WTC11 (cell line): ENCODE results near the gene KIF5A. TPM values are rescaled to one million over a fixed set of nuclear protein-coding genes. Genes with fewer than 3 reads are reported as not detected.
A peak's percentile ranks its signal among the peaks of the same experiment; 100 is the strongest.

Source experiments
- ATAC-seq: fragments of 200-7000 bp; cut with Tn5 transposase; 2 replicates; pipeline ENCODE4 v1.10.0; 2021; ENCODE audit warnings: mild to moderate bottlenecking, moderate library complexity
- CTCF ChIA-PET: fragments of 300-600 bp; sonication (Branson Sonifier 250); formaldehyde crosslinking; loops from one replicate; lab custom pipeline; 2021; ENCODE audit warnings: antibody characterized with exemption; lab: Charles Lee
- POLR2A ChIA-PET: fragments of 350-600 bp; sonication (Branson Sonifier 250); formaldehyde crosslinking; loops from one replicate; lab custom pipeline; 2021; ENCODE audit warnings: antibody characterized with exemption; lab: Charles Lee
- DNase-seq: peaks from one replicate; pipeline ENCODE4 v3.0.0; 2021; ENCODE audit warnings: low spot score
- H3K27ac Mint-ChIP-seq: 2 replicates; pipeline ENCODE4 v1.8.0; 2021; ENCODE audit warnings: mixed read lengths
- H3K27me3 Mint-ChIP-seq: 2 replicates; pipeline ENCODE4 v1.8.0; 2021; ENCODE audit warnings: low read depth, mild to moderate bottlenecking, moderate library complexity, mixed read lengths
- H3K36me3 Mint-ChIP-seq: 2 replicates; pipeline ENCODE4 v1.8.0; 2021; ENCODE audit warnings: mixed read lengths
- H3K4me1 Mint-ChIP-seq: 2 replicates; pipeline ENCODE4 v1.8.0; 2022; ENCODE audit warnings: mixed read lengths
- H3K4me3 Mint-ChIP-seq: 2 replicates; pipeline ENCODE4 v1.8.0; 2021; ENCODE audit warnings: mild to moderate bottlenecking, moderate library complexity, mixed read lengths
- H3K9me3 Mint-ChIP-seq: 2 replicates; pipeline ENCODE4 v1.8.0; 2021; ENCODE audit warnings: mixed read lengths
- ATF1 ChIP-seq: sonication (generic); formaldehyde crosslinking; IDR thresholded peaks from 2 replicates; pipeline ENCODE4 v1.8.1; 2023; ENCODE audit warnings: mild to moderate bottlenecking, moderate library complexity, missing genetic modification reagents
- ESRRA ChIP-seq: sonication (generic); formaldehyde crosslinking; IDR thresholded peaks from 2 replicates; pipeline ENCODE4 v1.8.1; 2022; ENCODE audit warnings: mild to moderate bottlenecking, missing genetic modification reagents, borderline replicate concordance
- FOXP1 ChIP-seq: sonication (generic); formaldehyde crosslinking; IDR thresholded peaks from 2 replicates; pipeline ENCODE4 v1.8.0; 2022; ENCODE audit warnings: missing genetic modification reagents, mild to moderate bottlenecking, moderate library complexity, borderline replicate concordance
- GRHL2 ChIP-seq: fragments of 250-450 bp; sonication (Bioruptor Pico); IDR thresholded peaks from 2 replicates; pipeline ENCODE4 v1.8.0; 2022; ENCODE audit warnings: mild to moderate bottlenecking, moderate library complexity; ENCODE audit not compliant: insufficient replicate concordance, severe bottlenecking
- IRF2 ChIP-seq: sonication (generic); formaldehyde crosslinking; IDR thresholded peaks from 2 replicates; pipeline ENCODE4 v1.8.0; 2022; ENCODE audit warnings: low read depth, missing genetic modification reagents, borderline replicate concordance
- JAZF1 ChIP-seq: fragments of 250-450 bp; sonication (Bioruptor Pico); IDR thresholded peaks from 2 replicates; pipeline ENCODE4 v1.9.0; 2021; ENCODE audit warnings: moderate library complexity, mild to moderate bottlenecking, inconsistent platforms
- OVOL2 ChIP-seq: fragments of 250-450 bp; sonication (Bioruptor Pico); IDR thresholded peaks from 2 replicates; pipeline ENCODE4 v1.9.0; 2021; ENCODE audit warnings: mild to moderate bottlenecking, borderline replicate concordance
- RELA ChIP-seq: sonication (generic); formaldehyde crosslinking; IDR thresholded peaks from 2 replicates; pipeline ENCODE4 v1.8.1; 2022; ENCODE audit warnings: missing genetic modification reagents, mild to moderate bottlenecking, borderline replicate concordance
- RORB ChIP-seq: fragments of 250-450 bp; sonication (Bioruptor Pico); IDR thresholded peaks from 2 replicates; pipeline ENCODE4 v1.9.0; 2021; ENCODE audit warnings: mild to moderate bottlenecking
- SOX15 ChIP-seq: fragments of 250-450 bp; sonication (Bioruptor Pico); IDR thresholded peaks from 2 replicates; pipeline ENCODE4 v1.9.0; 2021; ENCODE audit warnings: mild to moderate bottlenecking
- ZNF138 ChIP-seq: sonication (generic); formaldehyde crosslinking; conservative IDR thresholded peaks from 2 replicates; pipeline ENCODE4 v1.8.1; 2022; ENCODE audit warnings: mild to moderate bottlenecking, moderate library complexity, missing genetic modification reagents
- ZNF219 ChIP-seq: sonication (generic); formaldehyde crosslinking; IDR thresholded peaks from 2 replicates; pipeline ENCODE4 v1.8.0; 2023; ENCODE audit warnings: missing genetic modification reagents, mild to moderate bottlenecking, borderline replicate concordance
- ZNF263 ChIP-seq: sonication (generic); formaldehyde crosslinking; IDR thresholded peaks from 2 replicates; pipeline ENCODE4 v1.8.1; 2022; ENCODE audit warnings: low read depth, mild to moderate bottlenecking, moderate library complexity, missing genetic modification reagents
- ZNF423 ChIP-seq: fragments of 250-450 bp; sonication (Bioruptor Pico); IDR thresholded peaks from 2 replicates; pipeline ENCODE4 v2.1.2; 2022; ENCODE audit warnings: mild to moderate bottlenecking, moderate library complexity
- total RNA-seq: library from RNA; stranded (reverse); gene quantifications from 3 replicates; pipeline ENCODE4 v1.2.3, GENCODE V29; 2021
- TF ChIP-seq, protein P1 (sequence below): sonication (generic); formaldehyde crosslinking; IDR thresholded peaks from 2 replicates; pipeline ENCODE4 v1.8.1; 2023; ENCODE audit warnings: mild to moderate bottlenecking, missing genetic modification reagents
- TF ChIP-seq, protein P2 (sequence below): fragments of 250-450 bp; sonication (Bioruptor Pico); IDR thresholded peaks from 2 replicates; pipeline ENCODE4 v1.9.0; 2021; ENCODE audit warnings: moderate library complexity, mild to moderate bottlenecking, inconsistent platforms, borderline replicate concordance
- TF ChIP-seq, protein P3 (sequence below): sonication (generic); formaldehyde crosslinking; IDR thresholded peaks from 2 replicates; pipeline ENCODE4 v1.8.1; 2022; ENCODE audit warnings: low read depth, mild to moderate bottlenecking, moderate library complexity, missing genetic modification reagents, borderline replicate concordance
- TF ChIP-seq, protein P4 (sequence below): sonication (generic); formaldehyde crosslinking; IDR thresholded peaks from 2 replicates; pipeline ENCODE4 v1.8.1; 2022; ENCODE audit warnings: missing genetic modification reagents, borderline replicate concordance
- TF ChIP-seq, protein P5 (sequence below): sonication (generic); formaldehyde crosslinking; IDR thresholded peaks from 2 replicates; pipeline ENCODE4 v1.8.0; 2022; ENCODE audit warnings: mild to moderate bottlenecking, missing genetic modification reagents
- TF ChIP-seq, protein P6 (sequence below): sonication (generic); formaldehyde crosslinking; IDR thresholded peaks from 2 replicates; pipeline ENCODE4 v1.8.0; 2022; ENCODE audit warnings: mild to moderate bottlenecking, missing genetic modification reagents

KIF5A gene
- total RNA-seq, 1 experiment from 2014 or later, result 16.1 TPM

DNA sequence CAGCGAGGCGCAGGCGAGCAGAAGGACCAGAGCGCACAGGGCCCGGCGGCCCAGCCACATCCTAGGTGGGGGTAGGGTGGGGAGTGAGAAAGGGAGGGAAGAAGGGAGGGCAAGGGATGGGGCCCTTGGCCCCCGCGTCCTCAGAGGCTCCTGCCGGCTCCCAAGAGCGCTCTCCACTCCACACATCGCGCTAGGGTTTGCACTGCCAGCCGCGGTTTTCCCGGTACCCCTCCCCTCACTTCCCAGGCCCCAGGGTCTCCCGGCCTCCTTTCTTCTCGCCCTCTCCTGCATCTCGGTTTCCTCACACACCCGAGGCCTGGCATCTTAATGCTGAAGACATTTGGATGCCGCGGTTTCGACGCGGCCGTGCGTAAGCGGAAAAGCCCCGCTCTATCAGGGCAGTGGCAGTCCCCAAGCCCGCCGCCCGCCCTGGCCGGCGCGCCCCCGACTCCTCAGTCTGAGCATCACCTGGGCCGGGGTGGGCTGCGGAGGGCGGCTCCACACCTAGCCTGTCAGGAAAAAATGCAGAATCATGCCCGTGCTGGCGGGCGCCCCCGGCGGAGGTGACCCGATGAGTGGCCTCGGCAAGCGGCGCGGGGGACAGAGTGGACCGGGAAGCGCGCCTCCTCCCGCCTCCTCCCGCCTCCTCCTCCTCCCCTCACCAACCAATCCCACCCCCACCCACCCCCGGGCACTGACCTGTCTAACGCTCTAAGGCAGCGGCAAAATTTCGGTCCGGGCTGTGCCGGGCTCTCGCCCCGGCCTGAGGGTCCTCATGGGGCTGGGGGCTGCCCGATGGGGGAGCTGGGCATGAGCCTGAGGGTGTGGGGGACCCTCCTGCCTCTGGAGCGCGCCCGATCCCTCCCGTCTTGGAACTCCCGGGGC lies 82.5 kb downstream of the KIF5A start:
- Mint-ChIP-seq H3K27me3 (peaks cover 83% of the 10 kb centered on the region), H3K4me1 (peaks cover 16% of the 10 kb centered on the region), H3K36me3 (no peaks in the 10 kb centered on the region), H3K27ac (no peak overlapping the region)
- ChIA-PET POLR2A (interaction anchor here (1.0 to 1.2 kb wide), 2 partner anchors 12 to 29 kb away, joined by 3 read pairs; no protein-coding TSS in a partner anchor), CTCF (interaction anchor here (0.5 to 4.0 kb wide), 31 partner anchors 7 to 1541 kb away, joined by 3 to 36 read pairs (median 5); partner anchors contain the start of genes ARHGEF25, CYP27B1, DTX3 and OS9)
- DNase-seq (peak; percentile 51), ATAC-seq (peak; percentile 35)
- no peak for TF ChIP-seq ATF1 (CRISPR knock-in tag)
- no peak for TF ChIP-seq ZNF423 (CRISPR knock-in tag)
- TF ChIP-seq, protein P1, sequence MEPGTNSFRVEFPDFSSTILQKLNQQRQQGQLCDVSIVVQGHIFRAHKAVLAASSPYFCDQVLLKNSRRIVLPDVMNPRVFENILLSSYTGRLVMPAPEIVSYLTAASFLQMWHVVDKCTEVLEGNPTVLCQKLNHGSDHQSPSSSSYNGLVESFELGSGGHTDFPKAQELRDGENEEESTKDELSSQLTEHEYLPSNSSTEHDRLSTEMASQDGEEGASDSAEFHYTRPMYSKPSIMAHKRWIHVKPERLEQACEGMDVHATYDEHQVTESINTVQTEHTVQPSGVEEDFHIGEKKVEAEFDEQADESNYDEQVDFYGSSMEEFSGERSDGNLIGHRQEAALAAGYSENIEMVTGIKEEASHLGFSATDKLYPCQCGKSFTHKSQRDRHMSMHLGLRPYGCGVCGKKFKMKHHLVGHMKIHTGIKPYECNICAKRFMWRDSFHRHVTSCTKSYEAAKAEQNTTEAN, result no peak
- TF ChIP-seq ZNF263, result no peak
- TF ChIP-seq, protein P2, sequence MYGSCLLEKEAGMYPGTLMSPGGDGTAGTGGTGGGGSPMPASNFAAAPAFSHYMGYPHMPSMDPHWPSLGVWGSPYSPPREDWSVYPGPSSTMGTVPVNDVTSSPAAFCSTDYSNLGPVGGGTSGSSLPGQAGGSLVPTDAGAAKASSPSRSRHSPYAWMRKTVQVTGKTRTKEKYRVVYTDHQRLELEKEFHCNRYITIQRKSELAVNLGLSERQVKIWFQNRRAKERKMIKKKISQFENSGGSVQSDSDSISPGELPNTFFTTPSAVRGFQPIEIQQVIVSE (CRISPR knock-in tag), result no peak
- TF ChIP-seq SOX15 (CRISPR knock-in tag), result no peak
- TF ChIP-seq, protein P3, sequence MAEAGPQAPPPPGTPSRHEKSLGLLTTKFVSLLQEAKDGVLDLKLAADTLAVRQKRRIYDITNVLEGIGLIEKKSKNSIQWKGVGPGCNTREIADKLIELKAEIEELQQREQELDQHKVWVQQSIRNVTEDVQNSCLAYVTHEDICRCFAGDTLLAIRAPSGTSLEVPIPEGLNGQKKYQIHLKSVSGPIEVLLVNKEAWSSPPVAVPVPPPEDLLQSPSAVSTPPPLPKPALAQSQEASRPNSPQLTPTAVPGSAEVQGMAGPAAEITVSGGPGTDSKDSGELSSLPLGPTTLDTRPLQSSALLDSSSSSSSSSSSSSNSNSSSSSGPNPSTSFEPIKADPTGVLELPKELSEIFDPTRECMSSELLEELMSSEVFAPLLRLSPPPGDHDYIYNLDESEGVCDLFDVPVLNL (CRISPR knock-in tag), result no peak
- TF ChIP-seq ZNF219, result no peak
- no peak for TF ChIP-seq ZNF138 (CRISPR knock-in tag)
- TF ChIP-seq RORB (CRISPR knock-in tag), result no peak
- no peak for TF ChIP-seq GRHL2 (CRISPR knock-in tag)
- TF ChIP-seq ESRRA (CRISPR knock-in tag), result no peak
- TF ChIP-seq IRF2 (CRISPR knock-in tag), result no peak
- TF ChIP-seq OVOL2 (CRISPR knock-in tag), result no peak
- no peak for TF ChIP-seq RELA (CRISPR knock-in tag)
- TF ChIP-seq, protein P4, sequence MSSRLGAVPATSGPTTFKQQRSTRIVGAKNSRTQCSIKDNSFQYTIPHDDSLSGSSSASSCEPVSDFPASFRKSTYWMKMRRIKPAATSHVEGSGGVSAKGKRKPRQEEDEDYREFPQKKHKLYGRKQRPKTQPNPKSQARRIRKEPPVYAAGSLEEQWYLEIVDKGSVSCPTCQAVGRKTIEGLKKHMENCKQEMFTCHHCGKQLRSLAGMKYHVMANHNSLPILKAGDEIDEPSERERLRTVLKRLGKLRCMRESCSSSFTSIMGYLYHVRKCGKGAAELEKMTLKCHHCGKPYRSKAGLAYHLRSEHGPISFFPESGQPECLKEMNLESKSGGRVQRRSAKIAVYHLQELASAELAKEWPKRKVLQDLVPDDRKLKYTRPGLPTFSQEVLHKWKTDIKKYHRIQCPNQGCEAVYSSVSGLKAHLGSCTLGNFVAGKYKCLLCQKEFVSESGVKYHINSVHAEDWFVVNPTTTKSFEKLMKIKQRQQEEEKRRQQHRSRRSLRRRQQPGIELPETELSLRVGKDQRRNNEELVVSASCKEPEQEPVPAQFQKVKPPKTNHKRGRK (CRISPR knock-in tag), result no peak
- TF ChIP-seq JAZF1 (CRISPR knock-in tag), result no peak
- TF ChIP-seq, all 79 proteins: peak for 0
- Mint-ChIP-seq H3K4me3 (peak overlapping the region; percentile 74), H3K9me3 (no peaks in the 10 kb centered on the region)

DNA sequence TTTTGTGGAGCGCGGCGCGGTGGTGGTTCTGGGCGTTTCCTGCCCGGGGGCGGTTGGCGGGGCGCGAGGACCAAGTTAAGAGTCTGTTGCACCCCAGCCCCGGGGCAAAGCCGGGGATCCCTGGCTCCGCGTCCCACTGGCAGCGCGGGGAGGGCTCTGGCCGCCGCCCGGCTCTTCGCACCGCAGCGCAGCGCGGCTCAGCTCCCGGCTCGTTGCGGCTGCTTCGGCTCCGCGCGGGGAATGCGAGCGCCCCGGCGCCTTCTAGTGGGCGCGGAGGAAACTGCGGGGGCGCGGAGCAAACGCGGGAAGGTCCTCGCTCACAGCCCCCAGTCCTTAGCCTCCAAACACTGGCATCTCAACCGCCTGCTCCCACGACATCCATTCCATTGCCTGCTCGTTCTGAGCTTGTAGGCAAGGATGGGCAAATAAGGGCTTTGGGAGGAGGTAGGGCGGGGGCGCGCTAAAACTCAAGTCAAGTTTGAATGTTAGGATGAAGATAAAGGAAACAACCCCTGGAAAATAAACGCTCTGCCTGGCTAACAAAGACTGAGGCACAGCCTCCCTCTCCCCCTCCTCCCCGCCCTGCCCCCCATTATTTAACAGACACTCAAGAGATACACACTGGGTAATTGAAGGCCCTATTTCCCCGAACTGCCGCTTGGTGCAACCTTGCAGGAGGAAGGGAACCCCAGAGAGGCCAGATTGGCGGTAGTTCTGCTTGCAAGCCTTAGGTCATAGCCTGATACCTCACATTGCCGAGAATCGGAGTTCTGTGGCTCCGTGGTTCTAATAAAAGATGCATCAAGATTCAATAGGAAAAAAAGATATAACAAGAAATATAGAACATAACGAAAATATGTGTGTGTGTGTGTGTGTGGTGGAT lies 83.4 kb downstream of the KIF5A start, which contains the start of gene B4GALNT1:
Gene B4GALNT1 (minus strand): TSS at position 244 of the 883 bp plus-strand sequence. CDS start 1,069 bp downstream, outside the sequence.
- ATAC-seq (peak; percentile 85), DNase-seq (peak; percentile 77)
- CTCF ChIA-PET, result interaction anchor here (0.5 to 4.0 kb wide), 28 partner anchors 8 to 1542 kb away, joined by 3 to 36 read pairs (median 5); partner anchors contain the start of genes ARHGEF25, CYP27B1, DTX3 and OS9
- Mint-ChIP-seq H3K4me1 (peaks cover 12% of the 10 kb centered on the region), H3K4me3 (peak within 1 kb of the TSS; percentile 74), H3K27me3 (peaks cover 76% of the 10 kb centered on the region), H3K27ac (no peak within 1 kb of the TSS), H3K36me3 (no peaks in the 10 kb centered on the region), H3K9me3 (no peaks in the 10 kb centered on the region)
- POLR2A ChIA-PET, result interaction anchor here (1.0 to 1.2 kb wide), 2 partner anchors 13 to 30 kb away, joined by 3 read pairs; no protein-coding TSS in a partner anchor
- TF ChIP-seq, protein P5, sequence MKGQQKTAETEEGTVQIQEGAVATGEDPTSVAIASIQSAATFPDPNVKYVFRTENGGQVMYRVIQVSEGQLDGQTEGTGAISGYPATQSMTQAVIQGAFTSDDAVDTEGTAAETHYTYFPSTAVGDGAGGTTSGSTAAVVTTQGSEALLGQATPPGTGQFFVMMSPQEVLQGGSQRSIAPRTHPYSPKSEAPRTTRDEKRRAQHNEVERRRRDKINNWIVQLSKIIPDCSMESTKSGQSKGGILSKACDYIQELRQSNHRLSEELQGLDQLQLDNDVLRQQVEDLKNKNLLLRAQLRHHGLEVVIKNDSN (CRISPR knock-in tag), result 0 out of 2 replicates have a peak, but pooled peaks have one; percentile 8
- TF ChIP-seq FOXP1 (CRISPR knock-in tag), result peak; percentile 87; the same call in 1 of the 2 replicates
- TF ChIP-seq OVOL2 (CRISPR knock-in tag), result no peak
- TF ChIP-seq, protein P6, sequence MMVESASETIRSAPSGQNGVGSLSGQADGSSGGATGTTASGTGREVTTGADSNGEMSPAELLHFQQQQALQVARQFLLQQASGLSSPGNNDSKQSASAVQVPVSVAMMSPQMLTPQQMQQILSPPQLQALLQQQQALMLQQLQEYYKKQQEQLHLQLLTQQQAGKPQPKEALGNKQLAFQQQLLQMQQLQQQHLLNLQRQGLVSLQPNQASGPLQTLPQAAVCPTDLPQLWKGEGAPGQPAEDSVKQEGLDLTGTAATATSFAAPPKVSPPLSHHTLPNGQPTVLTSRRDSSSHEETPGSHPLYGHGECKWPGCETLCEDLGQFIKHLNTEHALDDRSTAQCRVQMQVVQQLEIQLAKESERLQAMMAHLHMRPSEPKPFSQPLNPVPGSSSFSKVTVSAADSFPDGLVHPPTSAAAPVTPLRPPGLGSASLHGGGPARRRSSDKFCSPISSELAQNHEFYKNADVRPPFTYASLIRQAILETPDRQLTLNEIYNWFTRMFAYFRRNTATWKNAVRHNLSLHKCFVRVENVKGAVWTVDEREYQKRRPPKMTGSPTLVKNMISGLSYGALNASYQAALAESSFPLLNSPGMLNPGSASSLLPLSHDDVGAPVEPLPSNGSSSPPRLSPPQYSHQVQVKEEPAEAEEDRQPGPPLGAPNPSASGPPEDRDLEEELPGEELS (CRISPR knock-in tag), result peak; percentile 59; the same call in 1 of the 2 replicates
